ENCODE data around the gene ISLR. TPM values are rescaled to one million over a fixed set of nuclear protein-coding genes. Genes with fewer than 3 reads are reported as not detected.

ISLR gene
- total and polyA plus RNA-seq, 2 experiments from 2014 or later, result 0.55 TPM; not detected in 1

GRCh38 chr15:74193905-74194304, 20.4 kb downstream of the ISLR start (continued):
- TF ChIP-seq, protein P1, sequence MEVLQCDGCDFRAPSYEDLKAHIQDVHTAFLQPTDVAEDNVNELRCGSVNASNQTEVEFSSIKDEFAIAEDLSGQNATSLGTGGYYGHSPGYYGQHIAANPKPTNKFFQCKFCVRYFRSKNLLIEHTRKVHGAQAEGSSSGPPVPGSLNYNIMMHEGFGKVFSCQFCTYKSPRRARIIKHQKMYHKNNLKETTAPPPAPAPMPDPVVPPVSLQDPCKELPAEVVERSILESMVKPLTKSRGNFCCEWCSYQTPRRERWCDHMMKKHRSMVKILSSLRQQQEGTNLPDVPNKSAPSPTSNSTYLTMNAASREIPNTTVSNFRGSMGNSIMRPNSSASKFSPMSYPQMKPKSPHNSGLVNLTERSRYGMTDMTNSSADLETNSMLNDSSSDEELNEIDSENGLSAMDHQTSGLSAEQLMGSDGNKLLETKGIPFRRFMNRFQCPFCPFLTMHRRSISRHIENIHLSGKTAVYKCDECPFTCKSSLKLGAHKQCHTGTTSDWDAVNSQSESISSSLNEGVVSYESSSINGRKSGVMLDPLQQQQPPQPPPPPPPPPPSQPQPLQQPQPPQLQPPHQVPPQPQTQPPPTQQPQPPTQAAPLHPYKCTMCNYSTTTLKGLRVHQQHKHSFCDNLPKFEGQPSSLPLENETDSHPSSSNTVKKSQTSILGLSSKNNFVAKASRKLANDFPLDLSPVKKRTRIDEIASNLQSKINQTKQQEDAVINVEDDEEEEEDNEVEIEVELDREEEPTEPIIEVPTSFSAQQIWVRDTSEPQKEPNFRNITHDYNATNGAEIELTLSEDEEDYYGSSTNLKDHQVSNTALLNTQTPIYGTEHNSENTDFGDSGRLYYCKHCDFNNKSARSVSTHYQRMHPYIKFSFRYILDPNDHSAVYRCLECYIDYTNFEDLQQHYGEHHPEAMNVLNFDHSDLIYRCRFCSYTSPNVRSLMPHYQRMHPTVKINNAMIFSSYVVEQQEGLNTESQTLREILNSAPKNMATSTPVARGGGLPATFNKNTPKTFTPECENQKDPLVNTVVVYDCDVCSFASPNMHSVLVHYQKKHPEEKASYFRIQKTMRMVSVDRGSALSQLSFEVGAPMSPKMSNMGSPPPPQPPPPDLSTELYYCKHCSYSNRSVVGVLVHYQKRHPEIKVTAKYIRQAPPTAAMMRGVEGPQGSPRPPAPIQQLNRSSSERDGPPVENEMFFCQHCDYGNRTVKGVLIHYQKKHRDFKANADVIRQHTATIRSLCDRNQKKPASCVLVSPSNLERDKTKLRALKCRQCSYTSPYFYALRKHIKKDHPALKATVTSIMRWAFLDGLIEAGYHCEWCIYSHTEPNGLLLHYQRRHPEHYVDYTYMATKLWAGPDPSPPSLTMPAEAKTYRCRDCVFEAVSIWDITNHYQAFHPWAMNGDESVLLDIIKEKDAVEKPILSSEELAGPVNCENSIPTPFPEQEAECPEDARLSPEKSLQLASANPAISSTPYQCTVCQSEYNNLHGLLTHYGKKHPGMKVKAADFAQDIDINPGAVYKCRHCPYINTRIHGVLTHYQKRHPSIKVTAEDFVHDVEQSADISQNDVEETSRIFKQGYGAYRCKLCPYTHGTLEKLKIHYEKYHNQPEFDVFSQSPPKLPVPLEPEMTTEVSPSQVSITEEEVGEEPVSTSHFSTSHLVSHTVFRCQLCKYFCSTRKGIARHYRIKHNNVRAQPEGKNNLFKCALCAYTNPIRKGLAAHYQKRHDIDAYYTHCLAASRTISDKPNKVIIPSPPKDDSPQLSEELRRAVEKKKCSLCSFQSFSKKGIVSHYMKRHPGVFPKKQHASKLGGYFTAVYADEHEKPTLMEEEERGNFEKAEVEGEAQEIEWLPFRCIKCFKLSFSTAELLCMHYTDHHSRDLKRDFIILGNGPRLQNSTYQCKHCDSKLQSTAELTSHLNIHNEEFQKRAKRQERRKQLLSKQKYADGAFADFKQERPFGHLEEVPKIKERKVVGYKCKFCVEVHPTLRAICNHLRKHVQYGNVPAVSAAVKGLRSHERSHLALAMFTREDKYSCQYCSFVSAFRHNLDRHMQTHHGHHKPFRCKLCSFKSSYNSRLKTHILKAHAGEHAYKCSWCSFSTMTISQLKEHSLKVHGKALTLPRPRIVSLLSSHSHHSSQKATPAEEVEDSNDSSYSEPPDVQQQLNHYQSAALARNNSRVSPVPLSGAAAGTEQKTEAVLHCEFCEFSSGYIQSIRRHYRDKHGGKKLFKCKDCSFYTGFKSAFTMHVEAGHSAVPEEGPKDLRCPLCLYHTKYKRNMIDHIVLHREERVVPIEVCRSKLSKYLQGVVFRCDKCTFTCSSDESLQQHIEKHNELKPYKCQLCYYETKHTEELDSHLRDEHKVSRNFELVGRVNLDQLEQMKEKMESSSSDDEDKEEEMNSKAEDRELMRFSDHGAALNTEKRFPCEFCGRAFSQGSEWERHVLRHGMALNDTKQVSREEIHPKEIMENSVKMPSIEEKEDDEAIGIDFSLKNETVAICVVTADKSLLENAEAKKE (CRISPR knock-in tag; IDR thresholded peaks at IDR 0.05), result no peak
- no peak for TF ChIP-seq POLR2AphosphoS5 (IDR thresholded peaks at IDR 0.05; ENCODE audit: low read depth)
- TF ChIP-seq NANOG (IDR thresholded peaks at IDR 0.05; ENCODE audit: borderline replicate concordance), result no peak
- TF ChIP-seq ZNF331 (CRISPR knock-in tag; IDR thresholded peaks at IDR 0.05; ENCODE audit: low read depth), result no peak
- TF ChIP-seq CREB1 (CRISPR knock-in tag; IDR thresholded peaks at IDR 0.05; ENCODE audit: low read depth), result no peak
- TF ChIP-seq, protein P2, sequence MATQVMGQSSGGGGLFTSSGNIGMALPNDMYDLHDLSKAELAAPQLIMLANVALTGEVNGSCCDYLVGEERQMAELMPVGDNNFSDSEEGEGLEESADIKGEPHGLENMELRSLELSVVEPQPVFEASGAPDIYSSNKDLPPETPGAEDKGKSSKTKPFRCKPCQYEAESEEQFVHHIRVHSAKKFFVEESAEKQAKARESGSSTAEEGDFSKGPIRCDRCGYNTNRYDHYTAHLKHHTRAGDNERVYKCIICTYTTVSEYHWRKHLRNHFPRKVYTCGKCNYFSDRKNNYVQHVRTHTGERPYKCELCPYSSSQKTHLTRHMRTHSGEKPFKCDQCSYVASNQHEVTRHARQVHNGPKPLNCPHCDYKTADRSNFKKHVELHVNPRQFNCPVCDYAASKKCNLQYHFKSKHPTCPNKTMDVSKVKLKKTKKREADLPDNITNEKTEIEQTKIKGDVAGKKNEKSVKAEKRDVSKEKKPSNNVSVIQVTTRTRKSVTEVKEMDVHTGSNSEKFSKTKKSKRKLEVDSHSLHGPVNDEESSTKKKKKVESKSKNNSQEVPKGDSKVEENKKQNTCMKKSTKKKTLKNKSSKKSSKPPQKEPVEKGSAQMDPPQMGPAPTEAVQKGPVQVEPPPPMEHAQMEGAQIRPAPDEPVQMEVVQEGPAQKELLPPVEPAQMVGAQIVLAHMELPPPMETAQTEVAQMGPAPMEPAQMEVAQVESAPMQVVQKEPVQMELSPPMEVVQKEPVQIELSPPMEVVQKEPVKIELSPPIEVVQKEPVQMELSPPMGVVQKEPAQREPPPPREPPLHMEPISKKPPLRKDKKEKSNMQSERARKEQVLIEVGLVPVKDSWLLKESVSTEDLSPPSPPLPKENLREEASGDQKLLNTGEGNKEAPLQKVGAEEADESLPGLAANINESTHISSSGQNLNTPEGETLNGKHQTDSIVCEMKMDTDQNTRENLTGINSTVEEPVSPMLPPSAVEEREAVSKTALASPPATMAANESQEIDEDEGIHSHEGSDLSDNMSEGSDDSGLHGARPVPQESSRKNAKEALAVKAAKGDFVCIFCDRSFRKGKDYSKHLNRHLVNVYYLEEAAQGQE (IDR thresholded peaks at IDR 0.05; ENCODE audit: unreplicated experiment), result no peak
- no peak for TF ChIP-seq ZNF114 (CRISPR knock-in tag; IDR thresholded peaks at IDR 0.05)
- TF ChIP-seq STAT1 (IDR thresholded peaks at IDR 0.05; ENCODE audit: unreplicated experiment), result no peak

All from GM23338 (cell line).